Epithelial cell of proximal tubule (primary cell): ENCODE measurements around the gene CD8A. TPM values are rescaled to one million over a fixed set of nuclear protein-coding genes. Genes with fewer than 3 reads are reported as not detected.

Source experiments
- DNase-seq: peaks from one replicate; pipeline ENCODE4 v3.0.0-alpha.2; 2011; ENCODE audit warnings: low read depth
- H3K4me3 ChIP-seq: 2 replicates; pipeline ENCODE4 v1.5.1; 2011; ENCODE audit warnings: low read depth, mild to moderate bottlenecking, low read length
- CTCF ChIP-seq: conservative IDR thresholded peaks from 2 replicates; pipeline ENCODE4 v1.5.1; 2012; ENCODE audit warnings: low read depth, mild to moderate bottlenecking, low read length
- total RNA-seq: library from RNA; depleted of rRNA; stranded (reverse); fragments of >200 nt; gene quantifications from 2 replicates; pipeline ENCODE4 v1.2.3, GENCODE V29; 2015

CD8A gene
- total RNA-seq, 1 donor from 2014 or later, result not detected

GRCh38 chr2:86790134-86790675, 508 bp downstream of the CD8A start:
- H3K4me3 ChIP-seq, result no peak overlapping the region
- TF ChIP-seq CTCF, result no peak
- no peak for DNase-seq

- no peak for DNase-seq
- TF ChIP-seq CTCF, result no peak
- no peak overlapping the region for H3K4me3 ChIP-seq
Observed at GRCh38 chr2:86789687-86790133, 1.0 kb downstream of the CD8A start.

- no peak overlapping the region for H3K4me3 ChIP-seq
- no peak for DNase-seq
- TF ChIP-seq CTCF, result no peak
Observed at GRCh38 chr2:86788881-86789686, 1.6 kb downstream of the CD8A start.

- DNase-seq, result no peak
- H3K4me3 ChIP-seq, result no peak overlapping the region
- TF ChIP-seq CTCF, result no peak
Observed at GRCh38 chr2:86788165-86788564, 2.5 kb downstream of the CD8A start.

GRCh38 chr2:86787736-86788135, 3.0 kb downstream of the CD8A start:
- TF ChIP-seq CTCF, result no peak
- H3K4me3 ChIP-seq, result no peak overlapping the region
- no peak for DNase-seq

GRCh38 chr2:86786001-86786536, 4.6 kb downstream of the CD8A start:
- no peak overlapping the region for H3K4me3 ChIP-seq
- no peak for DNase-seq
- TF ChIP-seq CTCF, result no peak
